GM13977 (cell line): ENCODE data around the gene LRRC7.
"Not testable (repeated sequence)": the region's sequence is repeated elsewhere in the genome, so short reads cannot be mapped to it uniquely, and the experiment has no call there.

ENCODE experiments used
- DNase-seq: peaks from one replicate; pipeline ENCODE4 v3.0.0; 2012; ENCODE audit warnings: low spot score
- in situ Hi-C: fragments of 300-500 bp; cut with MboI; formaldehyde crosslinking; loops from one replicate; pipeline ENCODE4 v1.12.0; 2022; ENCODE audit warnings: low sequenced_read_pairs, low pct_unique_long_range_greater_than_20kb, mixed read lengths, inconsistent platforms; ENCODE audit not compliant: unreplicated experiment
- TF ChIP-seq, protein P1 (sequence below): IDR thresholded peaks from 2 replicates; pipeline ENCODE4 v1.5.1; 2012; ENCODE audit warnings: mild to moderate bottlenecking, control low read depth; ENCODE audit not compliant: insufficient read depth; ENCODE audit errors: extremely low read depth, missing control alignments

Gene LRRC7

DNA sequence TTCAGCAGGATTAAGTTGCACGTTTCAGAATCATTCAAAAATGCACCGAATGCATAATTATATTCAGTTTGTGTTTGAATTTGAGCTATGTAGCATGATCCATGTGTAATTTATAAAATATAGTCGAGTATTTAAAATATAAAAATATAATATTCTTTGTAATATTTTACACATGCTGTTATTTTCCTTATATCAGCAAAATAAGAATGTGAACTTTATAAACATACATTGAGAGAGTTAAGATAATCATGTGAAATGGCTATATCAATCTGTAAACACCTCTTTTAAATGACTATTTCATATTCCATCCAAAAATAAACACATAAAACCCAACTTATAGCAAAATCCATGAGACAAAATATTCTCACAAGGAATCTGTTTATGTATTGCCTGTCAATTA is 303.7 kb downstream of the LRRC7 start:
- no peak for DNase-seq
- TF ChIP-seq, protein P1, sequence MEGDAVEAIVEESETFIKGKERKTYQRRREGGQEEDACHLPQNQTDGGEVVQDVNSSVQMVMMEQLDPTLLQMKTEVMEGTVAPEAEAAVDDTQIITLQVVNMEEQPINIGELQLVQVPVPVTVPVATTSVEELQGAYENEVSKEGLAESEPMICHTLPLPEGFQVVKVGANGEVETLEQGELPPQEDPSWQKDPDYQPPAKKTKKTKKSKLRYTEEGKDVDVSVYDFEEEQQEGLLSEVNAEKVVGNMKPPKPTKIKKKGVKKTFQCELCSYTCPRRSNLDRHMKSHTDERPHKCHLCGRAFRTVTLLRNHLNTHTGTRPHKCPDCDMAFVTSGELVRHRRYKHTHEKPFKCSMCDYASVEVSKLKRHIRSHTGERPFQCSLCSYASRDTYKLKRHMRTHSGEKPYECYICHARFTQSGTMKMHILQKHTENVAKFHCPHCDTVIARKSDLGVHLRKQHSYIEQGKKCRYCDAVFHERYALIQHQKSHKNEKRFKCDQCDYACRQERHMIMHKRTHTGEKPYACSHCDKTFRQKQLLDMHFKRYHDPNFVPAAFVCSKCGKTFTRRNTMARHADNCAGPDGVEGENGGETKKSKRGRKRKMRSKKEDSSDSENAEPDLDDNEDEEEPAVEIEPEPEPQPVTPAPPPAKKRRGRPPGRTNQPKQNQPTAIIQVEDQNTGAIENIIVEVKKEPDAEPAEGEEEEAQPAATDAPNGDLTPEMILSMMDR: no peak
- in situ Hi-C loops: no loop called here

DNA sequence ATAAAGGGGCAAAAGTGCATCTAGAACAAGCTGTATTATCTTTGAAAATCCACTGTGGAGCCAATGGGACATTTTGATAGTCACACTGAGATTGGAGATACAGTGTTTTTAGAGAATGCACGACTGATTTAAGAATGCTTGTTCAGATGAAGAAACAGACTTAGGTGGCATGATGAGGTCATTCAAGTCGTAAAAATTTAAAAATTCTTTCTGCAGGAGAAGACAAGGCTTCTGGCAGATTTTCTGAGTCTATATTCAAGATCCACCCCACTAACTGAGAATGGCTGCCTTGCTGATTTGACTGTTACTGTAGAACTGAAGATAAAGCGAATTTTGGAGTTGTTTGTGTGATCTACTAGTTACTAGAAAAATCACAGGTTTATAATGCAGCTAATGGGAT is 310.6 kb downstream of the LRRC7 start:
- in situ Hi-C loops: no loop called here
- DNase-seq: no peak
- TF ChIP-seq, protein P1: no peak

DNA sequence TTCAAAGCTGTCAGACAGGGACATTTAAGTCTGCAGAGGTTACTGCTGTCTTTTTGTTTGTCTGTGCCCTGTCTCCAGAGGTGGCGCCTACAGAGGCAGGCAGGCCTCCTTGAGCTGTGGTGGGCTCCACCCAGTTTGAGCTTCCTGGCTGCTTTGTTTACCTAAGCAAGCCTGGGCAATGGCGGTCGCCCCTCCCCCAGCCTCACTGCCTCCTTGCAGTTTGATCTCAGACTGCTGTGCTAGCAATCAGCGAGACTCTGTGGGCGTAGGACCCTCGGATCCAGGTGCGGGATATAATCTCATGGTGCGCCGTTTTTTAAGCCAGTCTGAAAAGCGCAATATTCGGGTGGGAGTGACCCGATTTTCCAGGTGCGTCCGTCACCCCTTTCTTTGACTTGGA is 320.3 kb downstream of the LRRC7 start:
- in situ Hi-C loops: not testable (repeated sequence)

DNA sequence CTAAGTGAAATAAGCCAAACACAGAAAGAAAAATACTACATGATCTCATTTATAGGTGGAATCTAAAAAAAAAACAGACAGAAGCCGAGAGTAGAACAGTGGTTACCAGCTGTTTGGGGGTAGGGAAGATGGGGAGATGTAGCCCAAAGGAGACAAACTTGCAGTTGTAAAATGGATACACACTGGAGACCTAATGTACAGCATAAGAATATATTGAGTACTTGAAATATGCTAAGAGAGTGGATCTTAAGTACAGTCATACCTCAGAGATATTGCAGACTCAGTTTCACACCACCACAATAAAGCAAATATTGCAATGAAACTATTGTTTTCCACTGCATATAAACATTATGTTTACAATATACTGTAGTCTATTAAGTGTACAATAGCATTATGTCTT is 320.9 kb downstream of the LRRC7 start:
- in situ Hi-C loops: no loop called here
- TF ChIP-seq, protein P1: no peak
- DNase-seq: no peak

More for the DNA sequence above, 320.3 kb downstream of the LRRC7 start:
- DNase-seq: not testable (repeated sequence)

DNA sequence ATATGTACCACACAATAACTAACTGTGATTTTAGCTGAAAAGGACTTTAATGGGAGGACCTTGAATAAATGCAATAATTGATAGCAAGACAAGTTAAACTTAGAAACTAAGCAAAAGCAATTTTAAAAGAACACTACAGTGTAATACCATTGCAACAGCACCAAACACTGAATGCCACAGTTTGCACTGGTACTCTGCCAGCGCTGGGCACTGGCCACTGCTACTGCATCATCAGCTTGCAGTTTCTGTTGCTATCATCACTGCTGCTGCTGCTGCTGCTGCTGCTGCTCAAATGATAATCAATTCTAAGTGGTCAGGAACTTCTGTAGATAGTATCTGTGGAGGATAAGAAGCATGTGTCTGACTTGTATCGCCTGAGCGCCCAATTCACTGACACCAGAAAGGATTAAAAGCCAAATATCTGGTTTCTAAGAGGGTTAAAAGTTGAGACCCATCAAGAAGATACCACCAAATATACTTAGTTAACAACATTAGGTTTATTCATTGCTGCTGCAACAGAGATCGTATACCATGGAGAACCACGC is 330.8 kb downstream of the LRRC7 start:
- DNase-seq: no peak
- in situ Hi-C loops: no loop called here
- TF ChIP-seq, protein P1: no peak

DNA sequence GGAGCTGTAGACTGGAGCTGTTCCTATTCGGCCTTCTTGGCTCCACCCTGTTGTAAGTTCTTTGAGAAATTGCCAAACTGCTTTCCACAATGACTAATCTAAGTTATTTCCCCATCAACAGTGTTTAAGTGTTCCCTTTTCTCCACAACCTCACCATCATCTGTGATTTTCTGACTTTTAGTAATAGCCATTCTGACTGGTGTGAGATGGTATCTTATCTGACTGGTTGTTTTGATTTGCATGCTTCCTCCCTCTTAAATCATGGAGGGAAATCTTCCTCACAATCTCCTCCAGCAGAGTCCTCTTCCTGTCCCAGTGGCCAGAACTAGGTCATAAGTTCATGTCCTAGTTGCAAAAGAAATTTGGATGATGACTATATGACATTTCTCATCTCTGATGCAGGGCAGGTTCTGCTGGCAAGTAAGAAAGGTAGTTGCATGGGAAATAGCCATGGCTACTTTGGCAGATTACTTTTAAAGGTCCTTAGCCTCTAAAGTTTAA is 343.6 kb downstream of the LRRC7 start:
- TF ChIP-seq, protein P1: no peak
- in situ Hi-C loops: no loop called here
- DNase-seq: no peak

DNA sequence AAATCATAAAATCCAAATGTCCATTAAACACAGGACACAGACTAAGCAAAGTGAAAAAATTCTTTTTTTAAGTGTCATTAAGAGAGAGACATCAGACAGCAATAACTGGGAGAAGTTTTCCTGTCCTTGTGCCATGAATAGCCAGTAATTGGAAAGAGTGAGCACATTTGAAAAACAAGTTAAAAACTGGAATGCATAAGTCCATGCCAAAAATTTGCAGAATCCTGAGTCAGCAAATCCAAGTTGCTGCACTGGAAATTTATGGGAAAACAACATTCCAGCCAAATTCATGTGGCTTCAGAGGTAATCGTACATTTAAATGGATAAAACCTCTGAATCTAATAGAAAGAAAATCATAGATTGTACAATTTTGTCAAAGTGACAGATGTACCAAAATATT is 346.3 kb downstream of the LRRC7 start:
- in situ Hi-C loops: no loop called here
- TF ChIP-seq, protein P1: no peak
- no peak for DNase-seq
